GM12878 (cell line): ENCODE measurements around the gene PRSS56. TPM values are rescaled to one million over a fixed set of nuclear protein-coding genes. Genes with fewer than 3 reads are reported as not detected.

ENCODE experiments used
- ATAC-seq: fragments of 200-7000 bp; cut with Tn5 transposase; 3 replicates; pipeline ENCODE4 v1.9.1; 2020; ENCODE audit warnings: mild to moderate bottlenecking, moderate library complexity
- BruUV-seq: library from RNA; stranded (reverse); fragments of 400-500 nt; replicated peaks from 2 replicates; lab custom pipeline; 2021; lab: Mats Ljungman, UMichigan
- CTCF ChIA-PET: fragments of 300-600 bp; sonication (Branson Sonifier 250); formaldehyde crosslinking; extraction: SDS; loops from one replicate; lab custom pipeline; 2021; ENCODE audit warnings: inconsistent platforms; lab: Yijun Ruan, JAX
- POLR2A ChIA-PET: fragments of 350-600 bp; formaldehyde crosslinking; extraction: SDS; loops from one replicate; lab custom pipeline; 2021; ENCODE audit warnings: inconsistent platforms; lab: Charles Lee
- RAD21 ChIA-PET: fragments of 300-600 bp; sonication (Branson Sonifier 250); formaldehyde crosslinking; loops from one replicate; lab custom pipeline; 2023; ENCODE audit warnings: antibody characterized with exemption; ENCODE audit not compliant: unreplicated experiment; lab: Charles Lee
- SMC1A ChIA-PET: fragments of 300-600 bp; sonication (Branson Sonifier 250); formaldehyde crosslinking; loops from one replicate; lab custom pipeline; 2023; ENCODE audit not compliant: unreplicated experiment, uncharacterized antibody; lab: Charles Lee
- DNase-seq: peaks from one replicate; pipeline ENCODE4 v3.0.0-alpha.2; 2011; ENCODE audit warnings: low read depth, low spot score
- FAIRE-seq: peaks from 3 replicates; lab custom pipeline; 2011; peaks lifted over from hg19 to GRCh38; lab: Jason Lieb, UNC
- H2AFZ ChIP-seq: 2 replicates; pipeline ENCODE4 v1.6.0; 2011; ENCODE audit warnings: low read depth, low read length, control low read depth; ENCODE audit not compliant: control insufficient read depth
- H3K27ac ChIP-seq: 2 replicates; pipeline ENCODE4 v1.5.1; 2011; ENCODE audit warnings: control low read depth; ENCODE audit not compliant: control insufficient read depth, insufficient read depth
- H3K27me3 ChIP-seq, 2 experiments: replicated peaks in 1 of 2; 2 replicates each; pipeline versions ENCODE4 v1.6.0 to v1.6.1; 2011; ENCODE audit warnings: low read length in 1 of 2; ENCODE audit not compliant: control insufficient read depth in 2 of 2, insufficient read depth in 2 of 2
- H3K36me3 ChIP-seq, 2 experiments: 2 replicates each; pipeline ENCODE4 v1.5.1; 2011; ENCODE audit warnings: low read length in 1 of 2; ENCODE audit not compliant: control insufficient read depth in 2 of 2, insufficient read depth in 2 of 2
- H3K4me1 ChIP-seq: 2 replicates; pipeline ENCODE4 v1.6.1; 2011; ENCODE audit warnings: mild to moderate bottlenecking, low read length, moderate library complexity, mixed read lengths; ENCODE audit not compliant: control insufficient read depth, insufficient read depth
- H3K4me2 ChIP-seq: 2 replicates; pipeline ENCODE4 v1.6.0; 2011; ENCODE audit warnings: control low read depth; ENCODE audit not compliant: control insufficient read depth, insufficient read depth
- H3K4me3 ChIP-seq: fragments of 200-600 bp; sonication (generic); 2 replicates; pipeline ENCODE4 v1.5.1; 2016
- H3K79me2 ChIP-seq: 2 replicates; pipeline ENCODE4 v1.6.0; 2011; ENCODE audit warnings: low read length; ENCODE audit not compliant: control insufficient read depth, insufficient read depth
- H3K9ac ChIP-seq: 2 replicates; pipeline ENCODE4 v1.8.0; 2011; ENCODE audit warnings: low read length, control low read depth, mixed read lengths; ENCODE audit not compliant: control insufficient read depth, insufficient read depth
- H3K9me3 ChIP-seq: replicated peaks from 3 replicates; pipeline ENCODE4 v1.5.1; 2011; ENCODE audit warnings: mild to moderate bottlenecking, low read length; ENCODE audit not compliant: control insufficient read depth, insufficient read depth
- H4K20me1 ChIP-seq: 2 replicates; pipeline ENCODE4 v1.6.0; 2011; ENCODE audit not compliant: control insufficient read depth, insufficient read depth
- CHD2 ChIP-seq: IDR thresholded peaks from 2 replicates; pipeline ENCODE4 v1.6.1; 2011; ENCODE audit warnings: low read depth, low read length, improper control_type of control experiment, borderline replicate concordance
- DPF2 ChIP-seq: fragments of 450-650 bp; IDR thresholded peaks from 2 replicates; pipeline ENCODE4 v1.6.1; 2017; ENCODE audit warnings: mild to moderate bottlenecking
- JUNB ChIP-seq: IDR thresholded peaks from 2 replicates; pipeline ENCODE4 v1.6.1; 2016; ENCODE audit warnings: antibody characterized with exemption, mild to moderate bottlenecking
- NFYA ChIP-seq: IDR thresholded peaks from 2 replicates; pipeline ENCODE4 v1.6.1; 2011; ENCODE audit warnings: low read depth, mild to moderate bottlenecking, low read length, improper control_type of control experiment, borderline replicate concordance
- POLR2AphosphoS5 ChIP-seq: IDR thresholded peaks from 2 replicates; pipeline ENCODE4 v1.6.1; 2011; ENCODE audit warnings: mild to moderate bottlenecking, low read length, inconsistent platforms
- WGBS: methylation state at CpG from one replicate; pipeline ENCODE4 v1.1.6; 2016; ENCODE audit warnings: low lambda C conversion rate; ENCODE audit not compliant: insufficient replicate concordance, insufficient coverage; ENCODE audit errors: missing lambda C conversion rate; 5-methylcytosine and 5-hydroxymethylcytosine counted together
- in situ Hi-C: fragments of 300-500 bp; cut with MboI; formaldehyde crosslinking; loops from 9 replicates; pipeline ENCODE4 v1.14.3; 2018; ENCODE audit warnings: mixed read lengths
- intact Hi-C: fragments of 100-400 bp; cut with micrococcal nuclease; formaldehyde crosslinking; loops from one replicate; pipeline ENCODE4 v1.14.2; 2022; ENCODE audit not compliant: unreplicated experiment
- polyA plus RNA-seq, 11 experiments: library from polyadenylated mRNA; depleted of rRNA in 4 of 11; unstranded in 6 of 11; stranded (reverse) in 5 of 11; fragments of >200 nt; fragmentation: Nextera tagmentation in 4 of 11; fragmentation: Illumina TruSeq in 1 of 11; extraction: Ambion mirVana in 4 of 11; extraction: Trizol in 1 of 11; gene quantifications; 1 replicate in 1 of 11; 2 replicates in 10 of 11; pipeline versions ENCODE4 v1.2.1 to v1.2.3, GENCODE V29; 2011 to 2016; ENCODE audit warnings: inconsistent platforms in 2 of 11, missing spikeins in 2 of 11, low read depth in 1 of 11
- total RNA-seq, 4 experiments: library from RNA; depleted of rRNA in 3 of 4; stranded (reverse); fragments of >200 nt in 3 of 4; fragmentation: Illumina TruSeq in 1 of 4; extraction: Trizol in 1 of 4; gene quantifications; 2 replicates each; pipeline versions ENCODE4 v1.2.1 to v1.2.3, GENCODE V29; 2013 to 2021
- TF ChIP-seq, protein P1 (sequence below): IDR thresholded peaks from 2 replicates; pipeline ENCODE4 v1.6.1; 2012; ENCODE audit warnings: low read length, inconsistent platforms
- TF ChIP-seq, protein P2 (sequence below): IDR thresholded peaks from 2 replicates; pipeline ENCODE4 v1.6.1; 2011; ENCODE audit warnings: mild to moderate bottlenecking, low read depth, low read length, moderate library complexity; ENCODE audit not compliant: insufficient replicate concordance
- TF ChIP-seq, protein P3 (sequence below): fragments of 150-350 bp; IDR thresholded peaks from 2 replicates; pipeline ENCODE4 v1.6.1; 2016; ENCODE audit warnings: low read depth, low read length

PRSS56 gene
- total and polyA plus RNA-seq, 10 of the 15 experiments (the other 5 are each of a cell fraction or from before 2014, with no cell fraction given): not detected

DNA sequence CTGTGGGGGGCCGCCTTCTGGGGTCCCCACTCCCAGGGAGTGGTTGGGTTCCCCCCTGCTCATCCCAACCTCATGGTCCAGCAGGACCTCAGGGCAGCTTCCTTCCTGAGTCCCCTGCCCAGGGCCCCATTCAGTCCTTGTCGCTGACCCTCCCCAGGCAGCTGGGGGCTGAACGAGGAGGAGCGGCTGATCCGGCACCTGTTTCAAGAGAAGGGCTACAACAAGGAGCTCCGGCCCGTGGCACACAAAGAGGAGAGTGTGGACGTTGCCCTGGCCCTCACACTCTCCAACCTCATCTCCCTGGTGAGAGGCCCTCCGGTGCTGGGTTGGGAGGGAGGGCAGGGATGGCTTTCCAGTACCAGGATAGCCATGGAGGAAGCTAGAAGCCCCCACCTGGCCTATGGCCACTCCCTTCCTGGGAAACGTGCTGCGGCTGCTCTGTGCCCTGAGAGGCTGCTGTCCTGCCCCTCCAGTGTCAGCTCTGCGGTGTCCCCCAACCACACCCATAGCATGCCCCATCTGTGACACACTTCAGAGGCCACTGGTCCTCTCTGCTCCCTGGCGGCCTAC, 6.3 kb downstream of the PRSS56 start:
- ChIA-PET CTCF (no interaction called here), SMC1A (no interaction called here), RAD21 (no interaction called here), POLR2A (no interaction called here)
- Histone ChIP-seq H3K79me2 (no peaks in the 10 kb centered on the region), H3K4me2 (no peak overlapping the region), H4K20me1 (no peaks in the 10 kb centered on the region), H3K9ac (no peak overlapping the region), H3K36me3 (no peaks in the 10 kb centered on the region), H3K4me3 (no peak overlapping the region), H3K27ac (no peak overlapping the region), H3K4me1 (no peaks in the 10 kb centered on the region), H3K27me3 (peaks cover 1 to 6% of the 10 kb centered on the region in 2 experiments; a peak in 3 of 4 replicates), H2AFZ (no peak overlapping the region), H3K9me3 (no peaks in the 10 kb centered on the region)
- 49% methylated on average over 13 of the region's 13 CpGs for WGBS
- ATAC-seq (no peak), FAIRE-seq (no peak), DNase-seq (no peak)
- TF ChIP-seq JUNB (no peak), POLR2AphosphoS5 (no peak), NFYA (no peak), CHD2 (no peak), DPF2 (no peak)
- TF ChIP-seq, protein P1, sequence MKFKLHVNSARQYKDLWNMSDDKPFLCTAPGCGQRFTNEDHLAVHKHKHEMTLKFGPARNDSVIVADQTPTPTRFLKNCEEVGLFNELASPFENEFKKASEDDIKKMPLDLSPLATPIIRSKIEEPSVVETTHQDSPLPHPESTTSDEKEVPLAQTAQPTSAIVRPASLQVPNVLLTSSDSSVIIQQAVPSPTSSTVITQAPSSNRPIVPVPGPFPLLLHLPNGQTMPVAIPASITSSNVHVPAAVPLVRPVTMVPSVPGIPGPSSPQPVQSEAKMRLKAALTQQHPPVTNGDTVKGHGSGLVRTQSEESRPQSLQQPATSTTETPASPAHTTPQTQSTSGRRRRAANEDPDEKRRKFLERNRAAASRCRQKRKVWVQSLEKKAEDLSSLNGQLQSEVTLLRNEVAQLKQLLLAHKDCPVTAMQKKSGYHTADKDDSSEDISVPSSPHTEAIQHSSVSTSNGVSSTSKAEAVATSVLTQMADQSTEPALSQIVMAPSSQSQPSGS: no peak
- TF ChIP-seq, protein P2, sequence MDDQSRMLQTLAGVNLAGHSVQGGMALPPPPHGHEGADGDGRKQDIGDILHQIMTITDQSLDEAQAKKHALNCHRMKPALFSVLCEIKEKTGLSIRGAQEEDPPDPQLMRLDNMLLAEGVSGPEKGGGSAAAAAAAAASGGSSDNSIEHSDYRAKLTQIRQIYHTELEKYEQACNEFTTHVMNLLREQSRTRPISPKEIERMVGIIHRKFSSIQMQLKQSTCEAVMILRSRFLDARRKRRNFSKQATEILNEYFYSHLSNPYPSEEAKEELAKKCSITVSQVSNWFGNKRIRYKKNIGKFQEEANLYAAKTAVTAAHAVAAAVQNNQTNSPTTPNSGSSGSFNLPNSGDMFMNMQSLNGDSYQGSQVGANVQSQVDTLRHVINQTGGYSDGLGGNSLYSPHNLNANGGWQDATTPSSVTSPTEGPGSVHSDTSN: no peak
- TF ChIP-seq, protein P3, sequence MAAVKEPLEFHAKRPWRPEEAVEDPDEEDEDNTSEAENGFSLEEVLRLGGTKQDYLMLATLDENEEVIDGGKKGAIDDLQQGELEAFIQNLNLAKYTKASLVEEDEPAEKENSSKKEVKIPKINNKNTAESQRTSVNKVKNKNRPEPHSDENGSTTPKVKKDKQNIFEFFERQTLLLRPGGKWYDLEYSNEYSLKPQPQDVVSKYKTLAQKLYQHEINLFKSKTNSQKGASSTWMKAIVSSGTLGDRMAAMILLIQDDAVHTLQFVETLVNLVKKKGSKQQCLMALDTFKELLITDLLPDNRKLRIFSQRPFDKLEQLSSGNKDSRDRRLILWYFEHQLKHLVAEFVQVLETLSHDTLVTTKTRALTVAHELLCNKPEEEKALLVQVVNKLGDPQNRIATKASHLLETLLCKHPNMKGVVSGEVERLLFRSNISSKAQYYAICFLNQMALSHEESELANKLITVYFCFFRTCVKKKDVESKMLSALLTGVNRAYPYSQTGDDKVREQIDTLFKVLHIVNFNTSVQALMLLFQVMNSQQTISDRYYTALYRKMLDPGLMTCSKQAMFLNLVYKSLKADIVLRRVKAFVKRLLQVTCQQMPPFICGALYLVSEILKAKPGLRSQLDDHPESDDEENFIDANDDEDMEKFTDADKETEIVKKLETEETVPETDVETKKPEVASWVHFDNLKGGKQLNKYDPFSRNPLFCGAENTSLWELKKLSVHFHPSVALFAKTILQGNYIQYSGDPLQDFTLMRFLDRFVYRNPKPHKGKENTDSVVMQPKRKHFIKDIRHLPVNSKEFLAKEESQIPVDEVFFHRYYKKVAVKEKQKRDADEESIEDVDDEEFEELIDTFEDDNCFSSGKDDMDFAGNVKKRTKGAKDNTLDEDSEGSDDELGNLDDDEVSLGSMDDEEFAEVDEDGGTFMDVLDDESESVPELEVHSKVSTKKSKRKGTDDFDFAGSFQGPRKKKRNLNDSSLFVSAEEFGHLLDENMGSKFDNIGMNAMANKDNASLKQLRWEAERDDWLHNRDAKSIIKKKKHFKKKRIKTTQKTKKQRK: no peak
- BruUV-seq: no TSS peak
- intact Hi-C loops: no loop called here
- in situ Hi-C loops: no loop called here
